GM19099 (cell line): Measurements from ENCODE around the gene GRM5.

Experiments used
- POLR2A ChIP-seq: IDR thresholded peaks from 3 replicates; pipeline ENCODE4 v1.6.1; 2011; ENCODE audit warnings: low read depth; ENCODE audit not compliant: insufficient read length; ENCODE audit errors: extremely low read depth

Gene GRM5

DNA sequence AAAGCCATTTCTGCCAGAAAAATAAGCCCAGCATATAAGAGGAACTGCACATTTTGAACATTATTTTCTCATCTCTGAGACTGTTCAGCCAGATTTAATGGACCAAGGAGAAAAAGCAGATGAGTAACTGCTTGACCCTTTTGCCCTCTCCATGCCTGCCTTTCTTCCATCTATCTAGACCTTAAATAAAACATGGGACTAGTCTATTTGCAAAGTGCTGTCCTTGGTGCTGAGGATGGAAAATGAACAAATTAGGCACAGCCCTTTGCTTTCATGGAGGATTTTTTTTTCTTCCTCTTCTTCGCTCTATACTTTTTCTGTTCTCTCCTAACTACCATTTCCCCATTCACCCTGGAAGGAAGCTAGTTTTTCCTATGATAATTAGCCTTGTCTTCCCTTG is 361.3 kb downstream of the GRM5 start:
- TF ChIP-seq POLR2A: no peak

DNA sequence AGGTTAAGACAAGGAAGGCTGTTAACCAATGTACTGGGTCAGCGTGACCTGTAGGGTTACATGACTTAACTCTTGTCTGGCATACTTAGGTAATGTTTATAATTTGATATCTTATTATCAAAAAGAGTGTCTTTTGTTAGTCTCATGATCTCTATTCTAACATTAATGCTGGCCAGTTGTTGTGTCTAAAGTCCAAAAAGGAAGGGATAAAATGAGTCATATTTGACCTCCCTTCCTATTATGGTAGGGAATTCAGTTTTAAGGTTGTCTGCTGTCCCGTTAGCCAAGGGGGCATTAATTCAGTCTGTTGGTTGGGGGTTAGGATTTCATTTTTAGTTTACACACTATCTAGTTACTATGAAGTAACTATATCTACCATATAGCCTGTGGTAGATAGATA is 364.0 kb downstream of the GRM5 start:
- no peak for TF ChIP-seq POLR2A

DNA sequence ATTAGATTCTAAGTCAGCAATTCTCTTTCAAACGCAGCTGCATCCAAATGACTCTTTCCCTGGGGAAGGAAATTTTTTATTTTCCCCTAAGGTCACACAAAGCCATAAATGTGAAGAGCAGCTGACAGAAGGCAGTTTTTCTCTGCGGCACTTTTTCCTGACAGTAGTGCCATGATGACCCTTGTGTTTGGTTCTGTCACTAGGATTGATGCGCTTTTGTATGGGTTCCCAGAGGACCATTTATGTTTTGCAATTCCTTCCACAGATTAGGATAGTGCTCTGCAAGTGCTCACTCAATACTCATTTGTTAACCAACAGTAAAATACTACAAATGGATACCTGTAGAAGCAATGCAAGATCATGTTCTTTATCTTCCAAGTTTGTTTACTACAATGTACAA is 368.6 kb downstream of the GRM5 start:
- no peak for TF ChIP-seq POLR2A

DNA sequence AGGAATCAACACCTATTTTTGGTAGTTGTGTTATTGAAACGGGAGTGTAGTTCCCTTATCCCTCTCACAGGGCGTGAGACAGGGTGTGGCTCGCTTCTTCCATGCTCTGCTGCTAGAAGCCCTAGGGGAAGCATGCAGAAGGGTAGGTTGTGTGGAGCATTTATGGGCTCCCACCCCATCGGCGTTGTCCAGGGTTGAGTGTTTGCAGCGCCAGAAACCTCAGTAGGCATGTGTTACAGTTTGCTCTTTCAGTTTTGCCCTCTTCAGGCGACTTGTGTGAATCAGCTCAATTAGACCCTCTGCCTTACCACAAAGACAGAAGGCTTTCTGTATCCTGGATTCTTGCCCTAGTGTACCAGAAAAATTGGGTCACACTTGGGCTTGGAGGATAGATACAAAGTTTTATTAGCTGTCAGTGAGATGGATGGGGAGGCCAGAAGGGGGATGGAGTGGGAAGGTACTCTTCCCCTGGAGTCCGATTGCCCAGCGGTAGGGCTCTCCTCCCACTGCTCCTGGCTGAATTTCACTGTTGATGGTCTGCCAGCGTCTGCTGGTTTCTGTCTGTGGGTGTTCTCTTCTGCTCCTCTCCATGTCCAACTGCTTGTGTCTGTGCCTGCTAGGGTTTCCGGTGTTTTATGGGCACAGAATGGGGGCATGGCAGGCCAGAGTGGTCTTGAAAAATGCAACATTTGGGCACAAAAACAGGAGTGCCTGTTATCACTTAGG is 369.9 kb downstream of the GRM5 start:
- TF ChIP-seq POLR2A: no peak

DNA sequence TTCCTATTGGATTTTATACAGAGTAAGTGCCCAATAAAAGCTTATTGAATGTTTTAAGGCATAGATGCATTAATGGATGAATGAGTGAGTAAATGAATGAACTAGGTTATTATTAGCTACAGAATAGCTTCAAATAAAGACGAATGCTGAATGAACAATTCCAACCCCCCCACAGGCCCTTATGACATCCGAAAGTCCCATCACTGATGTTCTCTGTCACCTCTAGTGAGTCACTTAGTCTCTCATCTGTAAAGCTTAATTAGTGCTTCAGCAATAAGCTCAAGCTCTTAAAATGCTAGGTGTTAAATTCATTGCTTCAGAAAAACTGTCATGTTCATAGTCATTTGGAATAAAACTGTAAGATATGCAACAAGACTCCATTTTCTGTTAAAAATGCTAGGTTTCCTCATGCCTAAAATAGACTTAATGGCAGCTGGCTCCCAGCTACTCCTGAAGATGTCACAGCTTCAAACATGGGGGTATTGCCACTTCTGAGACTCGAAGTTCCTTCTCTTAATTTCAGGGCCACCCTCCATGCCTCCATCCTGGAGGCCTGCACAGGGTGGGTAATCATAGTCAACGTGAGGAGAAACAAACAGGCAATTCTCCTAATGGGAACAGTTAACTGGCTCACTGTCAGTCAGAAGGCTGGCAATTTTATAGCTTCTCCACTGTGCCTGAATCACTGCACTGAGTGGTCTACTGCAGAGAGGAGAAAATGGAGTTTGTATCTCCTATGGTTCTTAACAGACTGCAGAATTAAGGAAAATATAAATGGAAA is 373.3 kb downstream of the GRM5 start:
- TF ChIP-seq POLR2A: no peak

DNA sequence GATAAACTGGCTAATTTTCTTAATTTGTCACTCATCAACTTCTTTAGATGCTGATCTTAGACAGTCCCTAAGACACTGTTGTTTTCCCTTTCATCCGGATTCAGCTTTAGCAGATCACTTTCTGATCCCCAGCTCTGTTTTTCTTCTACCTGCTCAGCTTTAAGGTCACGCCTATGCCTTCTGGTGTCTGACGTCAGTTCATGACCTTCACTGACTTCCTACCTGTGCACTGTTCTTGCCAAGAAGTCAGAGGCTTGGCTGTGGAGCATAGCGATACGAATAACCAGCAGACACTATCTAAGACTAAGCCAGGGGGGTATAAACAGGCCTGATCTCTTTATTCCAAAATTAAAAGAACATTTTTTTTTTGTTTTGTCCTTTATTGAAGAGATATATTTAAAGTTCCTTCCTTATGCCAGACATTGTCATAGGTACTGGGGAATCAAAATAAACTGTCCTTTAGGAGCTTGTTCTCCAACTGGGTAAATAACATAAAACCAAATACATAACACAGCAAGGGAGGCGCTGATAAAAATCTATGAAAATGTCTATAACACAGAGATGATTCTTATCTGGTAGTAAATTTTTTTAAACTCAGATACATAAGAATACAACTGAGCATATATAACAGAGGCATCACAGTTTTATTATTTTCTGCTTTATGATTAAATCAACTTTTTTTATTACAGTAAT is 376.1 kb downstream of the GRM5 start:
- TF ChIP-seq POLR2A: no peak

DNA sequence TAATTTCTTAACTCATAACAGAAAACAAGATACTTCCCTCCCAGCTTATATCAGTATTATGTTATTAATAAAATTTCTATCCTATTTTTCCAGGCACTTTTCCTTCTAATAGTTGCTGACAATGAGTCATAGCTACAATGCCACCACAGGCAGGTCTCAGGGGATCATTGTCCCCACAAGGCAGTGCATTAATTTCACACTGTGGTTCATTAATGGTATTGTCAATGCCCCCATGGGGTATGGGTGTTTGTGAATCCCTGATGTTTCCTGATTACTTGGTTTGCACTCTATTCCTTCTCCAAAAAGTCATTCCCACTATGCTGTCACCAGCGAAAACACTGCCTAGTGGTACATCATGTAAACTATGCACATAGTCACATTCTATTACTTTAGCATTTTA is 382.8 kb downstream of the GRM5 start:
- no peak for TF ChIP-seq POLR2A

DNA sequence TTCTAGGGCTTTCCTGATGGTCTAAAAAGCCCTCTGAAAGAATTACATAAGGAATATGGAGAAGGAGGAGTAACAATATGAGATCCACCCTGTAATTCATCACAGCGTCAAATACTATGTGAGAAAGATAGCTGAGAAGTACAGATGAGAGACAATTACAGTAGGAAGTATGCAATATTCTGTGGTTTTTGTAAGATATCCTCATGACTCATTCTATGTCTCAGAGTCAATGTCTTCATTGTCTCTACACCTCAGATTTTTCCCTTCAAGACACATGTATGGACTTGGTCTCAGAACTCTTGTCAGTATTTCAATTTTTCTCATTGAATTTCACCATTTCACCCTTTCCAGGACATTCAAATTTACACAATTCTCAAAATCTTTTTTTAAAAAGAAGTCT is 385.0 kb downstream of the GRM5 start:
- TF ChIP-seq POLR2A: no peak

DNA sequence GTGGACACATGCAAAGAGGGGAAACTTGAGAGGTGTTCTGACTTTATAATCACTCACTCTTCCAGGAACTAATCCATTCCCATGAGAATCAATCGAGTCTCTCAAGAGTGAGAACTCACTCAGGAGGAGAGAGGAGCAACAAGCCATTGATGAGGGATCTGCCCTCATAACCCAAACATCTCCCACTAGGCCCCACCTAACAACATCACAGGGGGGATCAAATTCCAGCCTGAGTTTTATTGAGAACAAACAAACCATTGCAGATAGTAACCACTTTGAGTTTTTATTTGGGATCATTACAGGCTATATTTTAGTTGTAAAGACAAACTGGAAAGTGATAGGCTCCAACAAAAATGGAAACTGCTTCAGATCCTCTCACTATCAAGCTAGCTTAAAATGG is 399.4 kb downstream of the GRM5 start:
- no peak for TF ChIP-seq POLR2A

DNA sequence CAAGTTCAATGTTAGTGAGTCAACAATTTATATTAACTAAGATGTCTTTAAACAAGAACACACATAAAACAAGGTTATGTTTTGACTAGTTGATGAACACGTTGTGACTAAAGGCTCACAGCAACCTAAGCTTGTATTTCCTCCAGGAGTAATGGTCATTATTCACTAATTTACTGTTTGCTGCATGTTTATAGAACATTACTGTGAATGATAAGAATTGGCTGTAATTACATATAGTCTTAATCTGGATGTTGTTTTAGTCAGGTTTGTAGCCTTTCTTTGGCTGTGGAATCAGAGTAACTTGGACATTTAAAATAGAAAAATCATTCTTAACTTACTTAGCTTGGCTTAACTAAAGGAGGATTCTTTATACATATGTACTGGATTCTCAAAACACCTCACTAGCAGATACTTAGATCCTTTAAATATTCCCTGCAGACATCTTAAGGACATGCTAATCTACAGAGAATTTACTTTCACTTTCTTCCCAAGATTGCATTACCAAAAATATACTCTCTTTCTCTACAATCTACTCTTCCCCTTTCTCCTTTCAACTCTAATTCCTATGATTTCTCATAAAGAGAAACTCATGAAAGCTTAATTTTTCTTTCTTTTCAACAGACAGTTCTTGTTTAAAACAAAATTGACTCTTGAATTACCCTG is 408.6 kb downstream of the GRM5 start:
- TF ChIP-seq POLR2A: no peak

DNA sequence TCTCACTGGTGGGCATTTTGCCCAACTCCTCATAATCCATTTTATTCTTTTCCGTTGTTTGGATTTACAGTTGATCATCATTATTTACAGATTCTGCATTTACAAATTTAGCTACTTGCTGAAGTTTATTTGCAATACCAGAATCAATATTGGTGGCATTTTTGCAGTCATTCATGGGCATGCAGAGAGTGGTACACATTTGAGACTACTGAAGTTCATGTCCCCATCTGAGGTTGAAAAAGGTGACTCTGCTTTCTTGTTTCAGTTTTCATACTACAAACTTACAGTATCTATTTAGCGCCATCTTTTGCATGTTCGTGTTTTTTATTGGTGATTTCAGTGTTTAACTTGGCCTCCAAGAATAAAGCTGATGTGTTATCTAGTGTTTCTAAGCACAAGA is 409.5 kb downstream of the GRM5 start:
- TF ChIP-seq POLR2A: no peak

DNA sequence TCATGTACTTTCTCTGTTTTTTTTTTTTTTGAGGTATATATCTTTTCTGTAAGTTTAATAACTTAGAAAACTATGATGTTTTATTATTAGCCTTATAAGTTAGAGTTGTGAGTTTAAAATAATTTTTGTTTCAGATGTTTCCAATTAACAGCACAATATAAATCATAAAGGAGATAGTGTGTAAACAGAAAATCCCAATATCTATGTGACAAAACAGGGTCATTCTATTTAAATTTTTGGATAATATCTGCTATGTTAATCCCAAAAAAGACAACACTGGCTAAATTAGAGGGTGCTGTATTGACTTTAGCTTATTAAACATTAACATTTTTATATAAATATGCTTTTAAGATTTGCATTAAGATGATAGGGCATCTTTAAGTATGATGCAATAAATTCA is 410.1 kb downstream of the GRM5 start:
- TF ChIP-seq POLR2A: no peak

DNA sequence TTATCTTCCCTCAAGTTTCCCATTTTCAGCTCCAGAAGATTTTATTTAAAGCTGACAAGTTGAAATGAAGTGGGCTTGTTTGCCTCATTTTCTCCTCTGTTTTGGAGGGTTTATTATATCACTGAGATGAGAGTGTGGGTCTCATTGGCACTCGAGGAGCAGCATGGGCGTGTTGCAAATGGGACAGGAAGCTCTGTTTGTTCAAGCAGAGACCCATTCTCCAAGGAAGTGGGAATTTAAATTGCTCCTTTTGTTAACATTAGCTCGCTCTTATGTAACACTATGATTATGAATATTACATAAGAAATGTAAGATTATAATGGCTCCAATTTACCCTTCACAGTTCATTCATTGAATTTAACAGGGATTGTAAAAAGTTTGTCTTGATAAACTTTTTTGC is 410.6 kb downstream of the GRM5 start:
- TF ChIP-seq POLR2A: no peak

DNA sequence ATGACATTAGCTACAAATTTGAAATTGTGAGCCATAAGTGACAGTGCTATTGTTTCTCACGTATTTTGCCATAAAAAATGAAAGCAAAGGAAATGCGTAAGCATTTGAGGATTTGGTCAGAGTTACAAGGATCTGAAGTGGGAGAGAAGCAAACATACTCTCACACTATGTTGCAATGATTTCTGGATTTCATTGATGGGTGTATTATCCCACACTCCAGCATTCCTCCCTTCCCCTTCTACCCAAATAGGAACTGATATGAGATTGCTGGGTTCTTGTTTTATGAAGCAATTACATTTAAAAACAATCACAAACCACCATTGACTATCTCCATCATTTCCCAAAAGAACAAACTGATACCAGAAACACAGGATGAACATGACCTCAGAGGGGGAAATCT is 414.2 kb downstream of the GRM5 start:
- no peak for TF ChIP-seq POLR2A

DNA sequence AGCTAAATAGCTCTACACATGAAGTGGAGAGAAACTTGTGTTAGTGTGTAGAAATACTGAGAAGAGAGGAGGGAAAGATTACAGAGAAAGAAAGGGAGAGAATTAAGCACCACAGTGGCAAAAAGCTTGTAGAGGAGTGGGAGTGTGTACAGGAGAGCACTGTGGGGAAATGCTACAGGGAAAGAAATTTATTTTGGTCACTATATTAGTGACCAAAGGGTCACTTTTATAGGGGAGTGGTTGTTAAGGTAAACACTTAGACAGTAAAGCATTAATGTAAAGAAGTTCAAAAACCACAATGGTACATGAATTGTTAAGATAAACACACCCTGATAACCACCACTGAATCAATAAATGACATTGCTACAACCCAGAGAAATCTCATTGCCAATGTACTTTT is 421.1 kb downstream of the GRM5 start:
- TF ChIP-seq POLR2A: no peak
